SK-N-SH (cell line): ENCODE measurements around the gene CCNF. TPM values are rescaled to one million over a fixed set of nuclear protein-coding genes. Genes with fewer than 3 reads are reported as not detected.

ENCODE experiments used
- CTCF ChIA-PET: fragments of 300-600, 350-600 bp; formaldehyde crosslinking; extraction: SDS; loops from one replicate; lab custom pipeline; 2021; lab: Yijun Ruan, JAX
- POLR2A ChIA-PET: fragments of 350-600 bp; sonication (Branson Sonifier 250); formaldehyde crosslinking; extraction: SDS; loops from one replicate; lab custom pipeline; 2020; ENCODE audit warnings: antibody characterized with exemption, inconsistent platforms; lab: Yijun Ruan, JAX
- DNase-seq: peaks from one replicate; pipeline ENCODE4 v3.0.0; 2012
- H2AFZ ChIP-seq: fragments of 200-600 bp; sonication (generic); 2 replicates; pipeline ENCODE4 v1.8.1; 2016; ENCODE audit warnings: antibody characterized with exemption, mild to moderate bottlenecking, low read depth
- H3F3A ChIP-seq: fragments of 200-600 bp; sonication (generic); replicated peaks from 2 replicates; pipeline ENCODE3; 2016; ENCODE audit warnings: antibody characterized with exemption, mild to moderate bottlenecking; ENCODE audit not compliant: insufficient read depth
- H3K27ac ChIP-seq, 2 experiments: fragments of 200-500 bp in 1 of 2; fragments of 200-600 bp in 1 of 2; sonication (Bioruptor generic) in 1 of 2; sonication (generic), shearing (Covaris generic) in 1 of 2; 2 replicates each; pipeline versions ENCODE4 v1.5.1 to v1.6.1; 2014 to 2016; ENCODE audit warnings: low read depth in 2 of 2, inconsistent platforms in 1 of 2, low read length in 1 of 2, mild to moderate bottlenecking in 1 of 2, mixed read lengths in 1 of 2
- H3K27me3 ChIP-seq: fragments of 200-600 bp; sonication (generic), shearing (Covaris generic); 2 replicates; pipeline ENCODE4 v1.6.1; 2016; ENCODE audit warnings: mixed run types; ENCODE audit not compliant: insufficient read depth
- H3K36me3 ChIP-seq, 2 experiments: fragments of 200-500 bp in 1 of 2; fragments of 200-600 bp in 1 of 2; sonication (Bioruptor generic) in 1 of 2; sonication (generic) in 1 of 2; replicated peaks in 1 of 2; 2 replicates each; pipeline versions ENCODE3 to v1.5.1; 2014 to 2016; ENCODE audit warnings: low read length in 1 of 2, mild to moderate bottlenecking in 1 of 2; ENCODE audit not compliant: insufficient read depth in 2 of 2, control insufficient read depth in 1 of 2
- H3K4me1 ChIP-seq, 2 experiments: fragments of 200-500 bp in 1 of 2; fragments of 200-600 bp in 1 of 2; sonication (Bioruptor generic) in 1 of 2; sonication (generic), shearing (Covaris generic) in 1 of 2; 2 replicates each; pipeline versions ENCODE4 v1.5.1 to v1.6.1; 2014 to 2016; ENCODE audit warnings: low read depth in 1 of 2, low read length in 1 of 2, mixed run types in 1 of 2; ENCODE audit not compliant: insufficient read depth in 2 of 2, control insufficient read depth in 1 of 2
- H3K4me2 ChIP-seq: fragments of 200-600 bp; sonication (generic), shearing (Covaris generic); 2 replicates; pipeline ENCODE4 v1.6.1; 2017; ENCODE audit warnings: mixed run types
- H3K4me3 ChIP-seq, 2 experiments: fragments of 200-500 bp in 1 of 2; fragments of 200-600 bp in 1 of 2; sonication (Bioruptor generic) in 1 of 2; sonication (generic), shearing (Covaris generic) in 1 of 2; 2 replicates each; pipeline versions ENCODE4 v1.5.1 to v1.8.1; 2014 to 2016; ENCODE audit warnings: low read depth in 2 of 2, inconsistent platforms in 1 of 2, low read length in 1 of 2, mild to moderate bottlenecking in 1 of 2, mixed read lengths in 1 of 2, moderate library complexity in 1 of 2
- H3K79me2 ChIP-seq: fragments of 200-600 bp; sonication (generic); 2 replicates; pipeline ENCODE4 v1.8.1; 2017; ENCODE audit warnings: mild to moderate bottlenecking; ENCODE audit not compliant: insufficient read depth
- H3K9ac ChIP-seq: fragments of 200-600 bp; sonication (generic); 2 replicates; pipeline ENCODE4 v1.6.1; 2017; ENCODE audit warnings: mixed run types
- H3K9me2 ChIP-seq: fragments of 200-600 bp; sonication (generic); 2 replicates; pipeline ENCODE4 v1.6.1; 2017; ENCODE audit warnings: mixed run types
- H3K9me3 ChIP-seq: fragments of 200-600 bp; sonication (generic); 2 replicates; pipeline ENCODE4 v1.6.1; 2017; ENCODE audit warnings: mixed run types, mild to moderate bottlenecking, moderate library complexity
- H4K20me1 ChIP-seq: fragments of 200-600 bp; sonication (generic); 2 replicates; pipeline ENCODE4 v1.6.1; 2017; ENCODE audit warnings: mild to moderate bottlenecking, mixed run types; ENCODE audit not compliant: insufficient read depth
- ELF1 ChIP-seq: IDR thresholded peaks from 2 replicates; pipeline ENCODE4 v1.4.0; 2012
- EZH2phosphoT487 ChIP-seq: fragments of 200-600 bp; sonication (generic); IDR thresholded peaks from 2 replicates; pipeline ENCODE4 v1.6.1; 2017; ENCODE audit warnings: low read depth, mixed run types, mild to moderate bottlenecking, antibody characterized with exemption, moderate library complexity, borderline replicate concordance
- FOXJ3 ChIP-seq: sonication (generic); formaldehyde crosslinking; IDR thresholded peaks from 2 replicates; pipeline ENCODE4 v1.5.1; 2020; ENCODE audit warnings: mild to moderate bottlenecking, missing genetic modification reagents
- FOXM1 ChIP-seq: IDR thresholded peaks from 2 replicates; pipeline ENCODE4 v1.4.0; 2012; ENCODE audit warnings: low read depth, mild to moderate bottlenecking
- GABPA ChIP-seq: IDR thresholded peaks from 2 replicates; pipeline ENCODE4 v1.4.0; 2012; ENCODE audit warnings: low read depth, mild to moderate bottlenecking
- MEF2A ChIP-seq: IDR thresholded peaks from 2 replicates; pipeline ENCODE4 v1.4.0; 2012; ENCODE audit warnings: low read depth, borderline replicate concordance
- MXI1 ChIP-seq: IDR thresholded peaks from 2 replicates; pipeline ENCODE4 v1.6.1; 2012; ENCODE audit warnings: mild to moderate bottlenecking, low read depth, low read length, improper control_type of control experiment
- RAD21 ChIP-seq: IDR thresholded peaks from 2 replicates; pipeline ENCODE4 v1.6.1; 2012; ENCODE audit warnings: mild to moderate bottlenecking, low read length
- RCOR1 ChIP-seq: fragments of 150-350 bp; IDR thresholded peaks from 2 replicates; pipeline ENCODE4 v1.6.1; 2017; ENCODE audit warnings: antibody characterized with exemption, low read length
- RXRA ChIP-seq: IDR thresholded peaks from 2 replicates; pipeline ENCODE4 v1.4.0; 2012; ENCODE audit warnings: low read depth, mild to moderate bottlenecking, borderline replicate concordance
- SMC3 ChIP-seq: IDR thresholded peaks from 2 replicates; pipeline ENCODE4 v1.6.1; 2012; ENCODE audit warnings: low read depth, low read length, improper control_type of control experiment
- TCF12 ChIP-seq: IDR thresholded peaks from 2 replicates; pipeline ENCODE4 v1.4.0; 2012
- YY1 ChIP-seq: IDR thresholded peaks from 2 replicates; pipeline ENCODE4 v1.4.0; 2012; ENCODE audit warnings: low read depth, mild to moderate bottlenecking
- WGBS: methylation state at CpG from one replicate; pipeline ENCODE4 v1.1.6; 2017; ENCODE audit warnings: low lambda C conversion rate; 5-methylcytosine and 5-hydroxymethylcytosine counted together
- polyA plus RNA-seq, 3 experiments: library from polyadenylated mRNA; depleted of rRNA; stranded (reverse); fragments of >200 nt; gene quantifications; 2 replicates each; pipeline ENCODE4 v1.2.3, GENCODE V29; 2012
- small RNA-seq, 7 experiments: library from RNA; depleted of rRNA; stranded (forward); fragments of <200 nt; gene quantifications; one replicate each; pipeline ENCODE3, GENCODE V24; 2012

Gene CCNF
- polyA plus RNA-seq, 1 of the 3 experiments (the other 2 are of a cell fraction) = 4.6 TPM

- TF ChIP-seq FOXM1 (no peak), YY1 (no peak), MXI1 (no peak), MEF2A (no peak), ELF1 (no peak), RXRA (no peak), RAD21 (no peak), FOXJ3 (CRISPR knock-in tag) (no peak), RCOR1 (no peak), GABPA (no peak), SMC3 (no peak), EZH2phosphoT487 (no peak), TCF12 (no peak)
- H3K9me2 ChIP-seq = no peaks in the 10 kb centered on the region
- no peaks in the 10 kb centered on the region for H3K36me3 ChIP-seq
- 95% methylated on average over 9 of the region's 11 CpGs for WGBS
- POLR2A ChIA-PET = no interaction called here
- H3K27me3 ChIP-seq = no peaks in the 10 kb centered on the region
- H3F3A ChIP-seq = peaks cover 4% of the 10 kb centered on the region
- H3K9me3 ChIP-seq = no peaks in the 10 kb centered on the region
- no peak overlapping the region for H3K27ac ChIP-seq
- no peaks in the 10 kb centered on the region for H3K79me2 ChIP-seq
- no peak overlapping the region for H3K9ac ChIP-seq
- H3K4me1 ChIP-seq = peaks cover 0 to 3% of the 10 kb centered on the region in 2 experiments; a peak in 1 of 4 replicates
- H4K20me1 ChIP-seq = no peaks in the 10 kb centered on the region
- no peak overlapping the region for H2AFZ ChIP-seq
- no peak overlapping the region for H3K4me2 ChIP-seq
- no peak overlapping the region for H3K4me3 ChIP-seq
- no peak for DNase-seq
- CTCF ChIA-PET = interaction anchor here (0.6 kb wide), 1 partner anchor 331 kb away, joined by 3 read pairs; no protein-coding TSS in a partner anchor
Measured at GRCh38 chr16:2507665-2508064, 78.4 kb downstream of the CCNF start.

Small RNAs within 50 kb of the gene (small RNA-seq; reads per million reads assigned to genes)
- 0 to 2.1 (median 0.11) reads per million in 7 experiments for gene MIR6768

Other genes with a start within 250 kb of the CCNF start
- gene CASKIN1, start 232.8 kb upstream of the CCNF start, polyA plus RNA-seq (2012; rRNA removed) = 1.4 and 1.7 TPM in 2 replicates
- 70.3 and 85.4 TPM in 2 replicates for gene MLST8, start 224.0 kb upstream of the CCNF start, polyA plus RNA-seq (2012; rRNA removed)
- 2.3 and 3.4 TPM in 2 replicates for gene BRICD5, start 218.6 kb upstream of the CCNF start, polyA plus RNA-seq (2012; rRNA removed)
- 10.3 and 10.8 TPM in 2 replicates for gene PGP, start 214.6 kb upstream of the CCNF start, polyA plus RNA-seq (2012; rRNA removed)
- gene E4F1, start 205.9 kb upstream of the CCNF start, polyA plus RNA-seq (2012; rRNA removed) = 33.0 and 34.0 TPM in 2 replicates
- gene DNASE1L2, start 193.0 kb upstream of the CCNF start, polyA plus RNA-seq (2012; rRNA removed) = 2.4 and 2.5 TPM in 2 replicates
- gene ECI1, start 177.9 kb upstream of the CCNF start, polyA plus RNA-seq (2012; rRNA removed) = 53.3 and 61.8 TPM in 2 replicates
- 227 and 277 TPM in 2 replicates for gene RNPS1, start 161.3 kb upstream of the CCNF start, polyA plus RNA-seq (2012; rRNA removed)
- 6.9 and 9.9 TPM in 2 replicates for gene ABCA3, start 88.7 kb upstream of the CCNF start, polyA plus RNA-seq (2012; rRNA removed)
- gene TEDC2, start 30.7 kb downstream of the CCNF start, polyA plus RNA-seq (2012; rRNA removed) = 15.6 and 16.5 TPM in 2 replicates
- gene NTN3, start 41.9 kb downstream of the CCNF start, polyA plus RNA-seq (2012; rRNA removed) = 0.26 and 0.28 TPM in 2 replicates
- gene TBC1D24, start 45.7 kb downstream of the CCNF start, polyA plus RNA-seq (2012; rRNA removed) = 5.6 and 6.7 TPM in 2 replicates
- 30.2 and 80.1 TPM in 2 replicates for gene ATP6V0C, start 84.5 kb downstream of the CCNF start, polyA plus RNA-seq (2012; rRNA removed)
- 38.1 and 50.7 TPM in 2 replicates for gene AMDHD2, start 90.9 kb downstream of the CCNF start, polyA plus RNA-seq (2012; rRNA removed)
- not detected in 2 replicates for gene CEMP1, start 102.0 kb downstream of the CCNF start, polyA plus RNA-seq (2012; rRNA removed)
- gene PDPK1, start 108.6 kb downstream of the CCNF start, polyA plus RNA-seq (2012; rRNA removed) = 22.0 and 33.4 TPM in 2 replicates